Endodermal cell (in vitro differentiated cells): Measurements from ENCODE around the gene PPP1R2B. TPM values are rescaled to one million over a fixed set of nuclear protein-coding genes. Genes with fewer than 3 reads are reported as not detected.

Source experiments
- DNase-seq: peaks from one replicate; pipeline ENCODE4 v3.0.0-alpha.2; 2017
- H3K27ac ChIP-seq: 2 replicates; pipeline ENCODE4 v1.5.1; 2013; ENCODE audit warnings: mild to moderate bottlenecking, low read depth, low read length, moderate library complexity
- H3K27me3 ChIP-seq: 2 replicates; pipeline ENCODE4 v1.6.1; 2013; ENCODE audit warnings: mild to moderate bottlenecking, low read length, moderate library complexity; ENCODE audit not compliant: insufficient read depth, control insufficient read depth, poor library complexity, severe bottlenecking
- H3K36me3 ChIP-seq: 2 replicates; pipeline ENCODE4 v1.7.0; 2013; ENCODE audit warnings: mild to moderate bottlenecking, low read length, moderate library complexity; ENCODE audit not compliant: control insufficient read depth, insufficient read depth
- H3K4me1 ChIP-seq: one replicate; pipeline ENCODE4 v1.7.0; 2013; ENCODE audit warnings: low read length; ENCODE audit not compliant: control insufficient read depth, insufficient read depth
- H3K4me3 ChIP-seq: 2 replicates; pipeline ENCODE4 v1.5.1; 2013; ENCODE audit warnings: mild to moderate bottlenecking, low read length, moderate library complexity
- H3K9ac ChIP-seq: 2 replicates; pipeline ENCODE4 v1.6.1; 2013; ENCODE audit warnings: mild to moderate bottlenecking, low read length, moderate library complexity; ENCODE audit not compliant: poor library complexity, severe bottlenecking; ENCODE audit errors: extremely low read depth
- H3K9me3 ChIP-seq: 2 replicates; pipeline ENCODE4 v1.6.1; 2013; ENCODE audit warnings: mild to moderate bottlenecking, low read length, moderate library complexity; ENCODE audit not compliant: control insufficient read depth
- H3K27ac Mint-ChIP-seq: 2 replicates; pipeline ENCODE4 v1.8.0; 2020; ENCODE audit warnings: mixed read lengths
- H3K27me3 Mint-ChIP-seq: 2 replicates; pipeline ENCODE4 v1.8.0; 2021; ENCODE audit warnings: mild to moderate bottlenecking, mixed read lengths; ENCODE audit not compliant: insufficient read depth
- H3K36me3 Mint-ChIP-seq: 2 replicates; pipeline ENCODE4 v1.8.0; 2020; ENCODE audit warnings: low read depth, mixed read lengths
- H3K4me1 Mint-ChIP-seq: 2 replicates; pipeline ENCODE4 v1.8.0; 2020; ENCODE audit warnings: mixed read lengths
- H3K4me3 Mint-ChIP-seq: 2 replicates; pipeline ENCODE4 v1.8.0; 2020; ENCODE audit warnings: mild to moderate bottlenecking, moderate library complexity, mixed read lengths
- H3K9me3 Mint-ChIP-seq: 2 replicates; pipeline ENCODE4 v1.8.0; 2020; ENCODE audit warnings: mild to moderate bottlenecking, mixed read lengths
- WGBS, 2 experiments: methylation state at CpG; one replicate each; pipeline versions ENCODE4 v1.1.5 to v1.1.7; 2013; ENCODE audit warnings: missing lambda C conversion rate in 2 of 2, mixed read lengths in 1 of 2; ENCODE audit not compliant: insufficient coverage in 1 of 2, insufficient read length in 1 of 2; 5-methylcytosine and 5-hydroxymethylcytosine counted together
- total RNA-seq, 2 donors: library from RNA; stranded (reverse); fragmentation: NEBNext Ultra II Directional in 1 of 2; extraction: Animal tissue kit (Norgen Biotek cat#: 25700) in 1 of 2; gene quantifications; 2 replicates in 1 of 2; 3 replicates in 1 of 2; pipeline ENCODE4 v1.2.1, GENCODE V29; 2021
- TF ChIP-seq, protein P1 (sequence below): fragments of 200-600 bp; sonication (generic); conservative IDR thresholded peaks from 2 replicates; pipeline ENCODE4 v1.5.0; 2021; ENCODE audit warnings: antibody characterized with exemption, mild to moderate bottlenecking

PPP1R2B gene
- total RNA-seq, 2 donors from 2014 or later: not detected

DNA sequence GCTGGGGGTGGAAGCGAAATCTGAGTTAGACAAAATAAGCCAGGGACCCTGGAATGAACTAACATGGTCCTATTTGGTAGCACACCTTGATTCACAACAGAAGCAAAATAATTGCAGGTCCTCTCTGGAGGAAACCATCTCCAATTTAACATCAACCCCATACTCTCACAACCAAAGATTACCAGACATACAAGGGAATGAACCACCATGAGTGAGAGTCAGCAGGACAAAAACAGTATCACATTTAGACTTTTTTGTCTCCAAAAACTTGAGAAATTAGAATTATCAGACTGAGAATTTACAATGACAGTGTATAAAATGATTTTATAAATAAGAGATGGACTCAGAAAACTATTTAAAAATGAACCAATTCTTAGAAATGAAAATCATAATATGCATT is 21.1 kb downstream of the PPP1R2B start:
- no peaks in the 10 kb centered on the region for H3K9me3 ChIP-seq
- H3K4me3 ChIP-seq: no peak overlapping the region
- H3K36me3 ChIP-seq: no peaks in the 10 kb centered on the region
- H3K27ac ChIP-seq: no peak overlapping the region
- Mint-ChIP-seq H3K27me3 (no peaks in the 10 kb centered on the region), H3K36me3 (no peaks in the 10 kb centered on the region), H3K4me3 (no peak overlapping the region), H3K27ac (no peak overlapping the region), H3K4me1 (no peaks in the 10 kb centered on the region), H3K9me3 (no peaks in the 10 kb centered on the region)
- no peak for DNase-seq
- TF ChIP-seq, protein P1, sequence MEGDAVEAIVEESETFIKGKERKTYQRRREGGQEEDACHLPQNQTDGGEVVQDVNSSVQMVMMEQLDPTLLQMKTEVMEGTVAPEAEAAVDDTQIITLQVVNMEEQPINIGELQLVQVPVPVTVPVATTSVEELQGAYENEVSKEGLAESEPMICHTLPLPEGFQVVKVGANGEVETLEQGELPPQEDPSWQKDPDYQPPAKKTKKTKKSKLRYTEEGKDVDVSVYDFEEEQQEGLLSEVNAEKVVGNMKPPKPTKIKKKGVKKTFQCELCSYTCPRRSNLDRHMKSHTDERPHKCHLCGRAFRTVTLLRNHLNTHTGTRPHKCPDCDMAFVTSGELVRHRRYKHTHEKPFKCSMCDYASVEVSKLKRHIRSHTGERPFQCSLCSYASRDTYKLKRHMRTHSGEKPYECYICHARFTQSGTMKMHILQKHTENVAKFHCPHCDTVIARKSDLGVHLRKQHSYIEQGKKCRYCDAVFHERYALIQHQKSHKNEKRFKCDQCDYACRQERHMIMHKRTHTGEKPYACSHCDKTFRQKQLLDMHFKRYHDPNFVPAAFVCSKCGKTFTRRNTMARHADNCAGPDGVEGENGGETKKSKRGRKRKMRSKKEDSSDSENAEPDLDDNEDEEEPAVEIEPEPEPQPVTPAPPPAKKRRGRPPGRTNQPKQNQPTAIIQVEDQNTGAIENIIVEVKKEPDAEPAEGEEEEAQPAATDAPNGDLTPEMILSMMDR: no peak
- H3K4me1 ChIP-seq: no peaks in the 10 kb centered on the region
- WGBS, 2 experiments: 89 to 97% methylated on average over 1 of the region's 1 CpG
- H3K9ac ChIP-seq: no peak overlapping the region
- H3K27me3 ChIP-seq: no peaks in the 10 kb centered on the region

DNA sequence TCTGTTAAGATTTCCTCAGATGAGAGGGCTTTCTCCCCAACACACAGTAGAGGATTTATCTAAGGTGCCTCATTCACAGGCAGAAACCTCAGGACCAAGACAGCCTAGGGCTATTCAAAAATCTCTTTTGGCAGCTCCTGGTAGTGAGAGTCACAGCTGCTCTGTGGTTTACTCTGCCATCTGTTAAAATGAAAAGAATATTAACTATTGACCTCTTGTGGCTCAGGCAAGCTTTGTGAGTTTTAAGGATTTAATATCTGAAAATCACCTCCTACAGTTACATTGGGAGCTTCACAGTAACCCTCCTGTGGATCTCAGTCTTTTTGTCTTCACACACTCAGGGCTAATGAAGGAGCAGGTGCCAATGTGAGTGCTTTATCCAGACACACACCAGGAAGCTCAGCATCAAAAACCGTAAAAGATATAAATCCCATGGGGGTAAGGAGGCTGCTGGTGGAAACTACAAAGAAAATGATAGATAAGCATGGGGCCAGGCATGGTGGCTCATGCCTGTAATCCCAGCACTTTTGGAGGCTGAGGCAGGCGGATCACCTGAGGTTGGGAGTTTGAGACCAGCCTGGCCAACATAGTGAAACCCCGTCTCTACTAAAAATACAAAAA is 29.7 kb downstream of the PPP1R2B start:
- Histone ChIP-seq H3K4me1 (no peaks in the 10 kb centered on the region), H3K36me3 (no peaks in the 10 kb centered on the region), H3K27me3 (no peaks in the 10 kb centered on the region), H3K9ac (no peak overlapping the region), H3K27ac (no peak overlapping the region), H3K4me3 (no peak overlapping the region), H3K9me3 (no peaks in the 10 kb centered on the region)
- TF ChIP-seq, protein P1: no peak
- 92 to 97% methylated on average over 3 of the region's 3 CpGs for WGBS, 2 experiments
- Mint-ChIP-seq H3K36me3 (no peaks in the 10 kb centered on the region), H3K9me3 (no peaks in the 10 kb centered on the region), H3K4me3 (no peak overlapping the region), H3K4me1 (no peaks in the 10 kb centered on the region), H3K27ac (no peak overlapping the region), H3K27me3 (no peaks in the 10 kb centered on the region)
- DNase-seq: no peak

DNA sequence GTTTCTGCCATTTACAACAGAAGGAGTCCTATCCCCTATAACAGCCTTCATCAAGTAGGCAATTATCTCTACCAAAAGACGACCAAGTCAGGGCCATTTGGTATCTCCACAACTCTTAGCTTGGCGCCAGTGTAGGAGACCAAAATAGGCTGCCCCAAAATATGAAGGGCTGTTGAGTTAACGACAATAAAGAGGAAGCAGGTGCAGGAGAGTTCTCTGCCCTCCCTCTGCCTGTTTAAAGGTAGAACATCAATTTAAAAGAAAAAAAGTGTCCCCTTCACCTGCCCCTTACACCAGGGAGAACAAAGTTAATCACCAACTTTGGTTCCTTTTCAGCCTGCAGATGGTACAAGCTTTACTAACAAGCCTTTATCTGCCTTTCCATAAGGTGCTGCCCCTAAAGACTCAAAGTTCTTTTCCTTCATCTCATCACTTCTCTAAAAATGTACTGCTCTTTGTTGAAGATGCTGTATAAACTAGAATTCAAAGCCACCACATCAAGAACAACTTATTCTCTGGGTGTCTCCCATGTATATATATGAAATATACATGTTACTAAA is 33.3 kb downstream of the PPP1R2B start:
- Mint-ChIP-seq H3K27me3 (no peaks in the 10 kb centered on the region), H3K9me3 (no peaks in the 10 kb centered on the region), H3K4me1 (no peaks in the 10 kb centered on the region), H3K4me3 (no peak overlapping the region), H3K36me3 (no peaks in the 10 kb centered on the region), H3K27ac (no peak overlapping the region)
- Histone ChIP-seq H3K9me3 (no peaks in the 10 kb centered on the region), H3K36me3 (no peaks in the 10 kb centered on the region), H3K4me1 (no peaks in the 10 kb centered on the region), H3K27ac (no peak overlapping the region), H3K27me3 (no peaks in the 10 kb centered on the region), H3K9ac (no peak overlapping the region), H3K4me3 (no peak overlapping the region)
- no peak for DNase-seq
- 85 to 100% methylated on average over 1 to 3 of the region's 3 CpGs for WGBS, 2 experiments
- TF ChIP-seq, protein P1: no peak
